PC-9 (cell line): ENCODE measurements around the gene ELMO1. TPM values are rescaled to one million over a fixed set of nuclear protein-coding genes. Genes with fewer than 3 reads are reported as not detected.

Experiments used
- BruUV-seq: library from RNA; stranded (reverse); fragments of 400-500 nt; replicated peaks from 2 replicates; lab custom pipeline; 2021; lab: Mats Ljungman, UMichigan
- CTCF ChIA-PET: fragments of 300-600 bp; sonication (Branson Sonifier 250); formaldehyde crosslinking; loops from one replicate; lab custom pipeline; 2022; ENCODE audit warnings: antibody characterized with exemption; lab: Charles Lee
- POLR2A ChIA-PET: fragments of 300-600 bp; sonication (Branson Sonifier 250); formaldehyde crosslinking; loops from one replicate; lab custom pipeline; 2022; ENCODE audit warnings: antibody characterized with exemption; ENCODE audit not compliant: unreplicated experiment; lab: Charles Lee
- DNase-seq, 2 experiments: peaks; one replicate each; pipeline versions ENCODE4 v3.0.0 to v3.0.0-alpha.2; 2015 to 2022; ENCODE audit warnings: mixed read lengths in 1 of 2
- H2AFZ ChIP-seq: fragments of 200-600 bp; sonication (generic); 2 replicates; pipeline ENCODE4 v1.8.1; 2017; ENCODE audit warnings: antibody characterized with exemption
- H3F3A ChIP-seq: fragments of 200-600 bp; sonication (generic); 2 replicates; pipeline ENCODE4 v1.8.1; 2017; ENCODE audit warnings: antibody characterized with exemption, mild to moderate bottlenecking, low read depth; ENCODE audit not compliant: insufficient read depth
- H3K27ac ChIP-seq: fragments of 200-600 bp; sonication (generic); 2 replicates; pipeline ENCODE4 v1.6.1; 2016; ENCODE audit warnings: mixed run types
- H3K27me3 ChIP-seq: fragments of 200-600 bp; sonication (generic); 2 replicates; pipeline ENCODE4 v1.6.1; 2016; ENCODE audit warnings: low read depth, mixed run types; ENCODE audit not compliant: insufficient read depth
- H3K36me3 ChIP-seq: fragments of 200-600 bp; sonication (generic); 2 replicates; pipeline ENCODE4 v1.6.1; 2016; ENCODE audit warnings: low read depth, mixed run types
- H3K4me1 ChIP-seq: fragments of 200-600 bp; sonication (generic); replicated peaks from 2 replicates; pipeline ENCODE4 v1.6.1; 2016; ENCODE audit warnings: mixed run types; ENCODE audit not compliant: insufficient read depth
- H3K4me2 ChIP-seq: fragments of 200-600 bp; sonication (generic); 2 replicates; pipeline ENCODE4 v1.6.1; 2017; ENCODE audit warnings: mixed run types
- H3K4me3 ChIP-seq: fragments of 200-600 bp; sonication (generic); 2 replicates; pipeline ENCODE4 v1.6.1; 2016; ENCODE audit warnings: mixed run types
- H3K79me2 ChIP-seq: fragments of 200-600 bp; sonication (generic); 2 replicates; pipeline ENCODE4 v1.6.1; 2017; ENCODE audit warnings: low read depth, mixed run types
- H3K9me2 ChIP-seq: fragments of 200-600 bp; sonication (generic); 2 replicates; pipeline ENCODE4 v1.8.1; 2017; ENCODE audit warnings: mild to moderate bottlenecking; ENCODE audit not compliant: insufficient read depth
- H3K9me3 ChIP-seq: fragments of 200-600 bp; sonication (generic); 2 replicates; pipeline ENCODE4 v1.8.1; 2016; ENCODE audit warnings: low read depth; ENCODE audit not compliant: insufficient read depth
- H4K20me1 ChIP-seq: fragments of 200-600 bp; sonication (generic); 2 replicates; pipeline ENCODE4 v1.8.1; 2017; ENCODE audit not compliant: insufficient read depth
- EZH2 ChIP-seq: fragments of 200-600 bp; sonication (generic); IDR thresholded peaks from 2 replicates; pipeline ENCODE4 v1.8.0; 2017; ENCODE audit warnings: antibody characterized with exemption, low read depth
- intact Hi-C: fragments of 100-400 bp; cut with micrococcal nuclease; formaldehyde crosslinking; loops from one replicate; pipeline ENCODE4 v1.10.0; 2022; ENCODE audit not compliant: unreplicated experiment
- total RNA-seq: library from RNA; stranded (reverse); gene quantifications from 2 replicates; pipeline ENCODE4 v1.2.3, GENCODE V29; 2021
- TF ChIP-seq, protein P1 (sequence below): fragments of 200-600 bp; sonication (generic); conservative IDR thresholded peaks from 2 replicates; pipeline ENCODE4 v1.6.1; 2017; ENCODE audit warnings: mixed run types, antibody characterized with exemption, mild to moderate bottlenecking, moderate library complexity

Gene ELMO1
- total RNA-seq, 1 experiment from 2014 or later = 4.8 TPM

DNA sequence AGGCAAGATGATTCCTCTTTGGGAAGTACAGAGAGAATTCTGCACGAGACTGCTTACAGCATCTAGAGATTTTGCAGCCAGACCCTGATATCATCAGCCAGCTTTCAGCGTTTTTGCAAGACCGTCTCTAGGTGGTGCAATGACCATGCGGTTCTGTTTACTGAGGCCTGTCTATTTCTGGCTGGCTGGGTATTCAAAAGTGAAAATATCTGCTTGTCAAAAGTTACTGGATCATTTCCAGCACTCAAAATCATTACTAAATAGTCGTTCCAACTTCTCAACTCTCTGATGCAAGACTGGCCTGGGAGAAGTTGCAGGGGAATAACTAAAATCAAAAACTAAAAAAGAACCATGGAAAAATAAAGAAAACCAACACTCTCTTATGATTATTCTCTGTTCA, 240.1 kb downstream of the ELMO1 start:
- no peaks in the 10 kb centered on the region for H4K20me1 ChIP-seq
- H3K4me2 ChIP-seq = no peak overlapping the region
- H3K4me1 ChIP-seq = no peaks in the 10 kb centered on the region
- BruUV-seq = no TSS peak
- peaks cover 41% of the 10 kb centered on the region for H3K27me3 ChIP-seq
- intact Hi-C loops = no loop called here
- ChIA-PET POLR2A (no interaction called here), CTCF (no interaction called here)
- H3F3A ChIP-seq = no peaks in the 10 kb centered on the region
- H3K79me2 ChIP-seq = no peaks in the 10 kb centered on the region
- no peak overlapping the region for H3K27ac ChIP-seq
- H3K4me3 ChIP-seq = no peak overlapping the region
- TF ChIP-seq, protein P1, sequence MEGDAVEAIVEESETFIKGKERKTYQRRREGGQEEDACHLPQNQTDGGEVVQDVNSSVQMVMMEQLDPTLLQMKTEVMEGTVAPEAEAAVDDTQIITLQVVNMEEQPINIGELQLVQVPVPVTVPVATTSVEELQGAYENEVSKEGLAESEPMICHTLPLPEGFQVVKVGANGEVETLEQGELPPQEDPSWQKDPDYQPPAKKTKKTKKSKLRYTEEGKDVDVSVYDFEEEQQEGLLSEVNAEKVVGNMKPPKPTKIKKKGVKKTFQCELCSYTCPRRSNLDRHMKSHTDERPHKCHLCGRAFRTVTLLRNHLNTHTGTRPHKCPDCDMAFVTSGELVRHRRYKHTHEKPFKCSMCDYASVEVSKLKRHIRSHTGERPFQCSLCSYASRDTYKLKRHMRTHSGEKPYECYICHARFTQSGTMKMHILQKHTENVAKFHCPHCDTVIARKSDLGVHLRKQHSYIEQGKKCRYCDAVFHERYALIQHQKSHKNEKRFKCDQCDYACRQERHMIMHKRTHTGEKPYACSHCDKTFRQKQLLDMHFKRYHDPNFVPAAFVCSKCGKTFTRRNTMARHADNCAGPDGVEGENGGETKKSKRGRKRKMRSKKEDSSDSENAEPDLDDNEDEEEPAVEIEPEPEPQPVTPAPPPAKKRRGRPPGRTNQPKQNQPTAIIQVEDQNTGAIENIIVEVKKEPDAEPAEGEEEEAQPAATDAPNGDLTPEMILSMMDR = no peak; the same call in 1 of the 2 replicates
- TF ChIP-seq EZH2 = no peak
- no peaks in the 10 kb centered on the region for H3K9me3 ChIP-seq
- no peaks in the 10 kb centered on the region for H3K36me3 ChIP-seq
- H2AFZ ChIP-seq = no peak overlapping the region
- H3K9me2 ChIP-seq = no peaks in the 10 kb centered on the region
- DNase-seq = peak; percentile 14 to 44

GRCh38 chr7:37206192-37206591, 242.5 kb downstream of the ELMO1 start:
- BruUV-seq = no TSS peak
- Histone ChIP-seq H3K4me1 (no peaks in the 10 kb centered on the region), H3K9me2 (no peaks in the 10 kb centered on the region), H3F3A (no peaks in the 10 kb centered on the region), H4K20me1 (no peaks in the 10 kb centered on the region), H3K4me2 (no peak overlapping the region), H3K27me3 (peaks cover 57% of the 10 kb centered on the region), H2AFZ (no peak overlapping the region), H3K79me2 (no peaks in the 10 kb centered on the region), H3K27ac (no peak overlapping the region), H3K36me3 (no peaks in the 10 kb centered on the region), H3K4me3 (no peak overlapping the region), H3K9me3 (no peaks in the 10 kb centered on the region)
- POLR2A ChIA-PET = no interaction called here
- TF ChIP-seq, protein P1 = no peak
- no peak for TF ChIP-seq EZH2
- intact Hi-C loops = no loop called here
- CTCF ChIA-PET = no interaction called here
- DNase-seq = no peak

GRCh38 chr7:37205451-37205850, 243.2 kb downstream of the ELMO1 start:
- Histone ChIP-seq H2AFZ (no peak overlapping the region), H3F3A (no peaks in the 10 kb centered on the region), H3K36me3 (no peaks in the 10 kb centered on the region), H3K27ac (no peak overlapping the region), H3K79me2 (no peaks in the 10 kb centered on the region), H3K4me2 (no peak overlapping the region), H4K20me1 (no peaks in the 10 kb centered on the region), H3K4me3 (no peak overlapping the region), H3K27me3 (peaks cover 52% of the 10 kb centered on the region), H3K9me3 (no peaks in the 10 kb centered on the region), H3K4me1 (no peaks in the 10 kb centered on the region), H3K9me2 (no peaks in the 10 kb centered on the region)
- intact Hi-C loops = no loop called here
- CTCF ChIA-PET = no interaction called here
- DNase-seq = no peak
- BruUV-seq = no TSS peak
- TF ChIP-seq EZH2 = no peak
- TF ChIP-seq, protein P1 = no peak
- POLR2A ChIA-PET = no interaction called here
